GM19438 (cell line): Measurements from ENCODE around the gene HSF5.
"Not testable (repeated sequence)": the region's sequence is repeated elsewhere in the genome, so short reads cannot be mapped to it uniquely, and the experiment has no call there.

Experiments used
- ATAC-seq: cut with Tn5 transposase; IDR thresholded peaks from one replicate; pipeline ENCODE4 v1.9.1; 2021; ENCODE audit warnings: low read depth; ENCODE audit not compliant: unreplicated experiment

The HSF5 gene

DNA sequence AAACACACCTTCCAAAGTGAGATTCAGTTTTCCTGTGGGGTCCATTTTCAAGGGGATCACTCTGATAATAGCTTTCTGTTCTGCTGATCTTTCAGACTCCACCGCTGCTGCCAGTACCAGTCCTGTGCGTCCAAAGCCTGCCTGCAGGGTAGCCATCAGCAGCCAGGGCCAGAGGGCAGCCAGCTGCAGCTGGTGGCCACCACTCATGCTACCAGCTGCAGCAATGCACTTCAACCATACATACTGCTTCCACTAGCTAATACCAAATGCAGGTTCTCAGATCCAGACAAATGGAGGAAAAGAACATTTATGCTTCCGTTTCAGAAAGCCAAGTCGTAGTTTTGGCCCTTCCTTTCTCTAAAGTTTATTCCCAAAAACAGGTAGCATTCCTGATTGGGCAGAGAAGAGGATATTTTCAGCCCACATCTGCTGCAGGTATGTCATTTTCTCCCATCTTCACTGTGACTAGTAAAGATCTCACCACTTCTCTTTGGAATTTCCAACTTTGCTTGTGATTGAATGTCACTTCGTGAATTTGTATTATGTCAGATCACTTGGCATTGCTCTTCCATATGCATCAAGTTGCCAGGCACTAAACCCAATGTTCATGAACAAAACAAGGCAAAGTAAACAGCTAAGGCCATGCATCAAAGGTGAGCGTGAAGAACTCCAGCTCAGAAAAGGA lies 72.7 kb downstream of the HSF5 start:
- no peak for ATAC-seq

DNA sequence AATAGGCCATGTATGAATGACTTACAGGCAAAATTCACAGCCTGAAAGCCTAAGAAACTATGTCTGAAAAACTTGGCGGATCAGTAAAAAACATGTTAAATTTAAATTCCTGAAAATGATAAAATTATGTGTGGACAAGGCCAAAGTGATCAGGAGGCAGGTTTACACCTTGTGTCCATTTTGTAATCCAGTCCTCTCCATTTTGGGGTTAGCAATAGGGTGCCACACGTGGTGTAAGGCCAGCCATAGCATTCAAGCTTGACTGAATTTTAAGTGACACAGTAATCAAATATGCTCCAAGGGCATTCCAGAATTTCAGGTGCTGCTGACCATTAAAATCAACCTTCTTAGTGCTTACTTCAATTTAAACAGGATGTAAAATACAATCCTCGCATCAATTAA lies 73.6 kb downstream of the HSF5 start:
- no peak for ATAC-seq

DNA sequence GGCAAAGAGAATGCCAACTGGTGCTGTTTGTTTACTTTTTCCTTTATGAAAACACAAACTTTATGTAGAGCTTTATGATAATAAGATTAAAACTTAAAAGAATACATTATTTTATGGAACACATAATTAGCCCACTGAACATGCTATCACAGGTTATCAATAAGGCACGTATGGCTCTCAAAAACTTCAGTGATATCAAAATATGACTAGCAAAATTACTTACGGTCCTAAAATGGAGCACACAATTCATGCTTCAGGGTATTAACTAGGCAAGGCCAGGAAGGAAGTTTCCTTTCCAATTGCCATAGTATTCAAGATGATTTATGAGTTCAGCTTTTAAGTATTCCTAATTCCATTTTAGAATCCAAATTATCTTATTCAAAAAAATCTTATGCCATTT lies 74.5 kb downstream of the HSF5 start:
- no peak for ATAC-seq

DNA sequence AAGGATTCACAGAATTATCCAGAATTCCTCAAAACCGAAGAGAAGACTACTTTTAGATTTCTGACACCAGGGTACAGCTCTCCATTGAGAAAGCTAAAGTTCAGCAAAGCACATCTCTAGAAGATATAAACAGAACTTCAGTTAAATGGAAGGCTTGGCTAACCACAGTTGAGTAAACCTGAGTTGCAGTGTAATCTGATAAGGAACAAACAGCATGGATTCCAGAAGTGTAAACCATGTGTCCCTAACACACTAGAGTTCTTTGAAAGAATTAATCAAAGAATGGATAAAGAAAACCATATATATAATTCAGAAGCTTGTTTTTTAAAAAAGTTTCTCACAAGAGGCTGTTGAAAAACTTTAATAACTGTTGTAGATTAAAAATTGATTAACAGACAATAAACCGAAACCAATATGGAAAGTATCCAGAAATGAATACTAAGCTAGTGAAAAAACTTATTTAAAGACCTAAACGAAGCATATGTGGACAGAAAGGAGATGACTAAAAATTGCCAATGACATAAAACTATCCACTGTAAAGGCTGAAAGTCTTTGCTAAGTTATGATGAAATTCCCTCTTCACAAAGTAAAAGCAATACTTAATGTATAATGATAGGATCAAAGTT lies 75.1 kb downstream of the HSF5 start:
- ATAC-seq, result no peak

DNA sequence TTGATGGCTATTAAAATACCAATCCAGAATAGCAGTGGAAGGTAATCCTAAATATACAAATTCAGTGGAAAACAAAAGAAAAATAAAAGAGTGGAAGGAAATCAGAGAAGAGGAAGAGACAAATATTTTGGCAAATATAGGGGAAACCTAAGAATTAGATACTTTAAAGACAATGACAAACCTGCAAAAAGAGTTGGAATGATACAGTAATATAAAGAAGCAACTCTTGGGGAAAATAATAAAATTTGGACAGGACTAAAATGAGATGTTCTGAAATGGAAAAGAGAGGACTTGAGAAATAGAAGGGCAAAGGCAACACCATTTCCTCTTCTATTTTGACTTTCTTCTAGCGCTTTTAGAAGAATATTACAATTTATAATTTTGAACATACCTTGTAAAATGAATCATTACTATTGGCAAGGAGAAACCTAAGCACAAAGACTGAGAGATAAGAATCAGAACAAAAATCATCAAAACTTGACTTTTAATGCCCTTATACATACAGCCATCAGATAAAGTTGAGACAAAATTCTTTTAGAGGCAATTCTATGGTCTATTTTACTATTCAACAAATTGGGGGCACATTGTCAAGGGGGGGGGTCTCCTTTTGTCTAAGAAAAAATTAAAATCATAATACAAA lies 76.0 kb downstream of the HSF5 start:
- ATAC-seq, result no peak

DNA sequence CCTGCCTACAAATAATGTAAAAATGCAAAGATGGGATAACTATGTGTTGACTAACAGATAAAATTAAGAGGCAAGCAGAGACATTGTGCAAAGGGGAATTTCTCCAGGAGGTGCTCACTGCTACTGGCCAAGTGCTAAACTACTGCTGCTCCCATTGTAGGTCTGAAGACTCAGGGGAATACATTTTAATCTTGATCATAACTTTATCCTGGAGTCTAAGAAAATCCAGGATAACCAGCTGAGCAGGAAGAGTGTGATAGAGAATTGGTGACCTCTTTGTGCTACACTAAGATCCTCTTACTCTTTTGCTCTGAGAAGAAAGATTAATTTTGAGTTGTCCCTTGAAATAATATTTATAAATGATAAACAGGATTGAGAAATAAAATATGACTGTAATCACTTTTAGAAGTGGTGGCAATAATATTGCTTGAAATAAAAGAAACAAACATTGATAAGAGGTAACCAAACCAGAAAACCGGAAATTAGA lies 76.8 kb downstream of the HSF5 start:
- no peak for ATAC-seq

- no peak for ATAC-seq
Measured at GRCh38 chr17:58410714-58411407, 77.3 kb downstream of the HSF5 start.

DNA sequence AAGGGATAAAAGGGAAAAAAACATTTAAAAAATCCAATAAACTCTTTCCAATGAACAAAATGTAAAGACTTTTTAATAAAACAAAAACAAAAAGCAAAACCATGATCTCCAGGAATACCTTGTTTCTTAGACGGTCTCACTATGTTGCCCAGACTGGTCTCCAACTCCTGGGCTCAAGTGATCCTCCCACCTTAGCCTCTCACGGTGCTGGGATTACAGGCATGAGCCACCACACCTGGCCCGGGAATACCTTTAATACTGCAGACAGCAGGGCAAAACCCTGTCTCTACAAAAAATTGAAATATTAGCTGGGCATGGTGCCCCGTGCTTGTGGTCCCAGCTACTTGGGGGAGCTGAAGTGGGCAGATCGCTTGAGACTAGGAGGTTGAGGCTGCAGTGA lies 78.8 kb downstream of the HSF5 start:
- ATAC-seq, result no peak

GRCh38 chr17:58403311-58403710 lies 84.9 kb downstream of the HSF5 start:
- no peak for ATAC-seq

DNA sequence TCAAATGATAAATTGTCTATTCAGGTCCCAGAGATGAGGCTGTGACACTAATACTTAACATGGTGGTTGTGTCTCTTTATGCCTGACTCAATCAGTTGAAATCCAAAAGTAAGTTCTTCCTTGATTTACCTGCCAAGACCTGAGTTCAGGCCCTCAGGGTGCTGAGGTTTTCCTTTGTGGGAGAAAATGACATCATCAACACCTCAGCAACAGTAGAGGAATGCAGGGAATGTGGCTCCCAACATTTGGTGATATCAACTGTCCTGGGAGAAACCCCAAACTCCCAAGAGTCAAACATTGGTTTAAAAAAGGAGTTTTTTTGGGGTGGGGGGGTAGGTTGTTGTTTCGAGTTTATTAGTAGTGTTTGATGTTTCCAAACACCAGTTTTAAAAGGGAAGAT lies 85.5 kb downstream of the HSF5 start:
- ATAC-seq, result no peak

- no peak for ATAC-seq
Measured at GRCh38 chr17:58402047-58402446, 86.2 kb downstream of the HSF5 start.

DNA sequence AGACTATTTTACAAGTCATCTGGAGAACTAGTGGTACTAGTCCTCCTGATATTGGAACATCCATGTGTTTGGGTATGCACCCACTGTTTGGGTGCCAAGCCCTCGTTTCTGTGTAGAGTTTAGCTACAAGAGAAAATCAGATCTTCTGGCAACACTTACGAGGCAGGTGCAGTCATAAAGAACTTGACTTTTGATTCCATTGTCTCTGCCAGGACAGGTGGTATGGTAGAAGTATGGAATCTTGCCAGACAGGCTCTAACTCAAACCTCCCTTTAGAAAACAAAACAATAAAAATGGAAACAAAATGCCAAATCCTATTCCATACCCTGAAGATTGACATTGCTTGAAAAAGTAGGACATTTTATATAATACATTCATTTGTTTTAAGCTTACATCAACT lies 86.9 kb downstream of the HSF5 start:
- ATAC-seq, result no peak

- no peak for ATAC-seq
Measured at GRCh38 chr17:58400826-58401225, 87.4 kb downstream of the HSF5 start.

- no peak for ATAC-seq
Measured at GRCh38 chr17:58399974-58400373, 88.2 kb downstream of the HSF5 start.

DNA sequence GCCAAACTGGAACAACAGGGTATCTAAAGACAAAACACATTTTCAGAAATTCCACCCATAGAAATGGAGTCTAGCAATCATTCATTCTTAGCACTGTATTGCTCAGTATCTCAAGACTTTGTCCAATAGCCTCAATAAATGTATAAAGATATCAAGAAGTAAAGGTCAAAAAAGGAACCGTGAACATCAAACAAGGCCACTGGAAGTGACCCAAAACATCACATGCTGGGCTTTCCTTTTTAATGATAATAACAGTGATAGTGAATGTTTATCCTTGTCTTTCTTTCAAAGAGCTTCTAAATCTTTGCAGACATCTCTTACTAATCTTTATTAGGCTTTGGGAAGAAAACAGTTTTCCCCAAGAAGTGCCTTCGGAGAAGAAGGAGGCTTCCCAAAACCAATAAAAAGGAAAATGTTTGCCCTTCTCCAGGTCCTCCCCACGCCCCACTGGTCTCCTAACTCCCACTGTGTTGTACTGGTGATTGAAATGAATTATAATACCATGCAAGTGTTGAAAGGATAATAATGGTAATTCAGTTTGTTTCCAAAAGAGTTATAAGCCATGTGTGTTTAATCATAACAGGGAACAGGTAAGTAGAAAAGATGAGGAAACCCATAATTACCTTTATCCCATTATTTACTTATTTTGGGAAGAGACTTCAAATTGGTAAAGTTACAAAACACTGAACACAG lies 89.5 kb downstream of the HSF5 start:
- no peak for ATAC-seq

DNA sequence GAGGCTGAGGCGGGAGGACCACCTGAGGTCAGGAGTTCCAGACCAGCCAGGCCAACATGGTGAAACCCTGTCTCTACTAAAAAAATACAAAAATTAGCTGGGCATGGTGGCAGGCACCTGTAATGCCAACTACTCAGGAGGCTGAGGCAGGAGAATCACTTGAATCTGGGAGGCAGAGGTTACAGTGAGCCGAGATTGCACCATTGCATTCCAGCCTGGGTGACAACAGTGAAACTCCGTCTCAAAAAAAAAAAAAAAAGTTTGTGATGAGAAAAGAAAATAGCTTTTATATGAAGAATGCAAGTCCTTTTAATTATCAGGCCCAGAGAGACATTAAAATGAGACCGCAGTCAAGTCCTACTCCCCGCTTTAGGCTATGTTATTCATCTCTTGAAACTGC lies 90.8 kb downstream of the HSF5 start:
- ATAC-seq, result not testable (repeated sequence)

GRCh38 chr17:58396173-58396572 lies 92.0 kb downstream of the HSF5 start:
- no peak for ATAC-seq

DNA sequence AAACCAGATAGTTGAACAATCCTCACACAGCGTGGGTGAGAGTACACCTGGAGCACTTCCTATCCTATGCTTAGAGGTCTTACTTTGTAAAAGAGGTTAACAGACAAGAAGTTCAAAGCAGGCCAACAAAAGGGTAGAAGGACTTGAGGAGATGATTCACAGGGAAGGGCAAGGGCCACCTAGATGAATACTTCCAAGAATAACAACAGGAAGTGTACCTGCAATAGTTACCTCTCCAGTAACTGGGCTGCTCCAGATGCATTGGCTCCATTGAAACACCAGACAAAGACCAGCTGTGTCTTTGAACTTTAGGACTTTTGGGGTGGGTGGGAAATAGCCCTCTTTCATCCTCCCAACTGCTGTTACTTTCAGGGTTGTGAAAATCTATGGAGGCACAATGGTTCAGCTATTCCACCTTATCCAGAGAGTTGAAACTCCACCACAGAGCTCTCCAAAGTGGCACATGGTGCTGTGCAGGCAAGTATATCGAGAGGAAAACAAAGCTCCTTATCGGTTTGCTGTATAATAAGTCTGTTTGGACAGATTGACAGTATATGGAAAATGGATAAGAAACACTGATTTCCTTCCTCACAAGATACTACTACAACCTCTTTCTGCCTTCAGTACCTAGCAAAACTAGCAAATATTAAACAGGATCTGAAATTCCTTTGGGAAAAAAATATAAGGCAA lies 93.5 kb downstream of the HSF5 start:
- no peak for ATAC-seq

GRCh38 chr17:58391302-58391984 lies 96.8 kb downstream of the HSF5 start:
- ATAC-seq, result no peak

GRCh38 chr17:58390884-58391283 lies 97.3 kb downstream of the HSF5 start:
- ATAC-seq, result no peak
